HL-60 (cell line): ENCODE data around the gene CTNNA2.

Source experiments
- DNase-seq, 2 experiments: peaks; one replicate each; pipeline ENCODE4 v3.0.0-alpha.2; 2010 to 2020; ENCODE audit warnings: low read depth in 1 of 2, low spot score in 1 of 2
- H3K27ac ChIP-seq: fragments of 250-450 bp; sonication (Bioruptor Pico); replicated peaks from 2 replicates; pipeline ENCODE4 v1.5.1; 2020; ENCODE audit warnings: mild to moderate bottlenecking, moderate library complexity
- H3K27me3 ChIP-seq: fragments of 250-450 bp; sonication (Bioruptor Pico); 2 replicates; pipeline ENCODE4 v1.5.1; 2021; ENCODE audit warnings: mild to moderate bottlenecking, moderate library complexity; ENCODE audit not compliant: insufficient read depth, poor library complexity, severe bottlenecking
- H3K4me3 ChIP-seq: replicated peaks from 2 replicates; pipeline ENCODE4 v1.5.1; 2011; ENCODE audit warnings: mild to moderate bottlenecking, control low read depth, low read length; ENCODE audit not compliant: insufficient read depth
- GABPA ChIP-seq: IDR thresholded peaks from 2 replicates; pipeline ENCODE4 v1.6.1; 2012; ENCODE audit warnings: low read depth
- POLR2AphosphoS5 ChIP-seq: IDR thresholded peaks from 2 replicates; pipeline ENCODE4 v1.6.1; 2012; ENCODE audit warnings: low read depth
- SPI1 ChIP-seq: IDR thresholded peaks from 2 replicates; pipeline ENCODE4 v1.6.1; 2012; ENCODE audit warnings: low read depth, mild to moderate bottlenecking, borderline replicate concordance
- TF ChIP-seq, protein P1 (sequence below): IDR thresholded peaks from one replicate; pipeline ENCODE4 v1.5.1; 2011; ENCODE audit warnings: low read length, control low read depth, inconsistent platforms; ENCODE audit not compliant: insufficient read depth
- TF ChIP-seq, protein P2 (sequence below): IDR thresholded peaks from 2 replicates; pipeline ENCODE4 v1.6.1; 2012; ENCODE audit warnings: low read depth; ENCODE audit not compliant: insufficient replicate concordance

Gene CTNNA2

DNA sequence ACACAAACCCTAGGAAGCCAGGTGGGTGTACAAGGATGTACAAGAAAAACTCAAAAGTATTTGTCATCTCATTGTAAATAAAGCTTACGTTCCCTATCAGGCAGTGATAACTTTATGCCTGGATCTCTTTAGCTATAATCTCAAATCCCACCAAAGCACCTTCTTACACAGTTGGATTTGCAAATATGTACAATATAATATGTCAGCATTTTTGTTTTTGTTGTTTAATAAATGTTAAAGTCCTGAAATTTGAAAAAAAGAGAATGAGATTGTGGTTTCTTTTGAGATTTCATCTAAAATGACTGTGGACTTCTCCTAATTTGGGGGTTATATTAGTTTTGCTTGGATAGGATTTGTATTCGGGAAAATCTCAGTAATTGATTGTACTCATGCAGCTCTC lies 709.8 kb downstream of the CTNNA2 start:
- H3K27ac ChIP-seq: no peak overlapping the region
- TF ChIP-seq GABPA (no peak), SPI1 (no peak), POLR2AphosphoS5 (no peak)
- TF ChIP-seq, protein P1, sequence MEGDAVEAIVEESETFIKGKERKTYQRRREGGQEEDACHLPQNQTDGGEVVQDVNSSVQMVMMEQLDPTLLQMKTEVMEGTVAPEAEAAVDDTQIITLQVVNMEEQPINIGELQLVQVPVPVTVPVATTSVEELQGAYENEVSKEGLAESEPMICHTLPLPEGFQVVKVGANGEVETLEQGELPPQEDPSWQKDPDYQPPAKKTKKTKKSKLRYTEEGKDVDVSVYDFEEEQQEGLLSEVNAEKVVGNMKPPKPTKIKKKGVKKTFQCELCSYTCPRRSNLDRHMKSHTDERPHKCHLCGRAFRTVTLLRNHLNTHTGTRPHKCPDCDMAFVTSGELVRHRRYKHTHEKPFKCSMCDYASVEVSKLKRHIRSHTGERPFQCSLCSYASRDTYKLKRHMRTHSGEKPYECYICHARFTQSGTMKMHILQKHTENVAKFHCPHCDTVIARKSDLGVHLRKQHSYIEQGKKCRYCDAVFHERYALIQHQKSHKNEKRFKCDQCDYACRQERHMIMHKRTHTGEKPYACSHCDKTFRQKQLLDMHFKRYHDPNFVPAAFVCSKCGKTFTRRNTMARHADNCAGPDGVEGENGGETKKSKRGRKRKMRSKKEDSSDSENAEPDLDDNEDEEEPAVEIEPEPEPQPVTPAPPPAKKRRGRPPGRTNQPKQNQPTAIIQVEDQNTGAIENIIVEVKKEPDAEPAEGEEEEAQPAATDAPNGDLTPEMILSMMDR: no peak
- TF ChIP-seq, protein P2, sequence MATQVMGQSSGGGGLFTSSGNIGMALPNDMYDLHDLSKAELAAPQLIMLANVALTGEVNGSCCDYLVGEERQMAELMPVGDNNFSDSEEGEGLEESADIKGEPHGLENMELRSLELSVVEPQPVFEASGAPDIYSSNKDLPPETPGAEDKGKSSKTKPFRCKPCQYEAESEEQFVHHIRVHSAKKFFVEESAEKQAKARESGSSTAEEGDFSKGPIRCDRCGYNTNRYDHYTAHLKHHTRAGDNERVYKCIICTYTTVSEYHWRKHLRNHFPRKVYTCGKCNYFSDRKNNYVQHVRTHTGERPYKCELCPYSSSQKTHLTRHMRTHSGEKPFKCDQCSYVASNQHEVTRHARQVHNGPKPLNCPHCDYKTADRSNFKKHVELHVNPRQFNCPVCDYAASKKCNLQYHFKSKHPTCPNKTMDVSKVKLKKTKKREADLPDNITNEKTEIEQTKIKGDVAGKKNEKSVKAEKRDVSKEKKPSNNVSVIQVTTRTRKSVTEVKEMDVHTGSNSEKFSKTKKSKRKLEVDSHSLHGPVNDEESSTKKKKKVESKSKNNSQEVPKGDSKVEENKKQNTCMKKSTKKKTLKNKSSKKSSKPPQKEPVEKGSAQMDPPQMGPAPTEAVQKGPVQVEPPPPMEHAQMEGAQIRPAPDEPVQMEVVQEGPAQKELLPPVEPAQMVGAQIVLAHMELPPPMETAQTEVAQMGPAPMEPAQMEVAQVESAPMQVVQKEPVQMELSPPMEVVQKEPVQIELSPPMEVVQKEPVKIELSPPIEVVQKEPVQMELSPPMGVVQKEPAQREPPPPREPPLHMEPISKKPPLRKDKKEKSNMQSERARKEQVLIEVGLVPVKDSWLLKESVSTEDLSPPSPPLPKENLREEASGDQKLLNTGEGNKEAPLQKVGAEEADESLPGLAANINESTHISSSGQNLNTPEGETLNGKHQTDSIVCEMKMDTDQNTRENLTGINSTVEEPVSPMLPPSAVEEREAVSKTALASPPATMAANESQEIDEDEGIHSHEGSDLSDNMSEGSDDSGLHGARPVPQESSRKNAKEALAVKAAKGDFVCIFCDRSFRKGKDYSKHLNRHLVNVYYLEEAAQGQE: no peak
- H3K4me3 ChIP-seq: no peak overlapping the region
- no peaks in the 10 kb centered on the region for H3K27me3 ChIP-seq
- DNase-seq: no peak

DNA sequence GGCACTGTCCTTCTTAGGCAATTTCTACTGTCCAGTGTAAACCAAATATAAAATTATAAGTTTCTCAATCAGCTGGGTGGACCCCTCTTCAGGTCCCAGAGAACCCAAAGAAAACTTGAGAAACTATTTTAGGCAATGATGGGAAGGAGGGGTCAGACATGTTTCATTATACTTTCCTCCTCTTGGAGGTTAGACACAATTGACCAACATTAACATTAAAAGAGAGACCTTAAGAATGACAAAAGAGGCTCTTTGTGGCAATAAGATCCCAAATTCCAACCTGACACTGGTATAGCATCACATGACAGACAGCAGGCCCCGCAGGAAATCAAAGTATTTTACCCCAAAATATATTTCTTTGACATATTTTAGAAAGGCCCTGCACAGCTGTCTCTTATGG lies 718.6 kb downstream of the CTNNA2 start:
- Histone ChIP-seq H3K4me3 (no peak overlapping the region), H3K27me3 (no peaks in the 10 kb centered on the region), H3K27ac (no peak overlapping the region)
- TF ChIP-seq SPI1: no peak
- TF ChIP-seq POLR2AphosphoS5: no peak
- TF ChIP-seq, protein P1: no peak
- TF ChIP-seq, protein P2: no peak
- no peak for TF ChIP-seq GABPA
- DNase-seq: no peak

DNA sequence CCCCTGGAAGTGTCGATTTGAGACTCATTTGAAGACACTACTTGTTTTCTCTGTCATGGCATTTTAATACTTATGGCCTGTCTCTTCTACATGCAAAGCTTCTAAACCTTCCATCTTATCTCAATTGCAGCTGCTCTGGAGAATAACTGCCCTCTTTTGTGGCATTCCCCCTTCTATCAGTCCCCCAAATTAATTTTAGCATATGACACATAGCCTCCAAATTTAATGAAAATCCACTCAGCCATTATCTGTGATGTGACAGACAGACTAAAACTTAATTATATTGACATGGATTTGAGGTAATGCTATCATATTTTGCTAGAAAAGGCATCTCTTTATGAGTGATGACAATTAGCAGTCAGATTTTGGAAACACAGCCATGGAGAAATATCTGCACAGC lies 720.5 kb downstream of the CTNNA2 start:
- no peak overlapping the region for H3K4me3 ChIP-seq
- H3K27ac ChIP-seq: no peak overlapping the region
- DNase-seq: no peak
- H3K27me3 ChIP-seq: no peaks in the 10 kb centered on the region
- no peak for TF ChIP-seq POLR2AphosphoS5
- no peak for TF ChIP-seq GABPA
- TF ChIP-seq SPI1: no peak
- TF ChIP-seq, protein P1: no peak
- TF ChIP-seq, protein P2: no peak
